ENCODE measurements around the gene PRDM4.

PRDM4 gene

GRCh38 chr12:107760809-107761501 lies at the start of gene PRDM4:
Gene PRDM4, minus strand, starts transcription at chr12:107761137. Its CDS starts 622 bp downstream, at chr12:107760515.
- peak; percentile 50 for DNase-seq

- no peak for DNase-seq
Measured at GRCh38 chr12:107807471-107808150, 46.7 kb upstream of the PRDM4 start.

- DNase-seq: no peak
Measured at GRCh38 chr12:107805488-107806180, 44.7 kb upstream of the PRDM4 start.

GRCh38 chr12:107803092-107803491 lies 42.2 kb upstream of the PRDM4 start:
- DNase-seq: no peak

GRCh38 chr12:107801150-107801549 lies 40.2 kb upstream of the PRDM4 start:
- no peak for DNase-seq

- no peak for DNase-seq
Measured at GRCh38 chr12:107798580-107798979, 37.6 kb upstream of the PRDM4 start.

GRCh38 chr12:107794451-107794850 lies 33.5 kb upstream of the PRDM4 start:
- DNase-seq: no peak

GRCh38 chr12:107791465-107792089 lies 30.6 kb upstream of the PRDM4 start:
- no peak for DNase-seq

- no peak for DNase-seq
Measured at GRCh38 chr12:107788690-107789458, 27.9 kb upstream of the PRDM4 start.

GRCh38 chr12:107788281-107788680 lies 27.3 kb upstream of the PRDM4 start:
- DNase-seq: no peak

- no peak for DNase-seq
Measured at GRCh38 chr12:107783406-107784376, 22.8 kb upstream of the PRDM4 start.

GRCh38 chr12:107782067-107782466 lies 21.1 kb upstream of the PRDM4 start:
- DNase-seq: no peak

- DNase-seq: no peak
Measured at GRCh38 chr12:107780298-107780697, 19.4 kb upstream of the PRDM4 start.

GRCh38 chr12:107779077-107779831 lies 18.3 kb upstream of the PRDM4 start:
- no peak for DNase-seq

GRCh38 chr12:107778383-107779025 lies 17.6 kb upstream of the PRDM4 start:
- no peak for DNase-seq

- DNase-seq: no peak
Measured at GRCh38 chr12:107776171-107776570, 15.2 kb upstream of the PRDM4 start.

- DNase-seq: no peak
Measured at GRCh38 chr12:107775093-107775721, 14.3 kb upstream of the PRDM4 start.

GRCh38 chr12:107774349-107775029 lies 13.6 kb upstream of the PRDM4 start, which contains the start of gene ASCL4:
Gene ASCL4, plus strand, starts transcription at chr12:107774704. Its CDS starts 515 bp downstream, at chr12:107775219.
- DNase-seq: no peak

GRCh38 chr12:107767466-107767865 lies 6.5 kb upstream of the PRDM4 start:
- no peak for DNase-seq

All from NCI-H1436 treated with DMSO at 0.1 percent for 48 hours (cell line).